GM10266 (cell line): ENCODE measurements around the gene FCAMR.

Experiments used
- DNase-seq: peaks from one replicate; pipeline ENCODE4 v3.0.0; 2012; ENCODE audit errors: extremely low spot score
- TF ChIP-seq, protein P1 (sequence below): IDR thresholded peaks from 2 replicates; pipeline ENCODE4 v1.5.1; 2012; ENCODE audit warnings: mild to moderate bottlenecking, low read depth; ENCODE audit not compliant: control insufficient read depth, insufficient read depth; ENCODE audit errors: missing control alignments

FCAMR gene

DNA sequence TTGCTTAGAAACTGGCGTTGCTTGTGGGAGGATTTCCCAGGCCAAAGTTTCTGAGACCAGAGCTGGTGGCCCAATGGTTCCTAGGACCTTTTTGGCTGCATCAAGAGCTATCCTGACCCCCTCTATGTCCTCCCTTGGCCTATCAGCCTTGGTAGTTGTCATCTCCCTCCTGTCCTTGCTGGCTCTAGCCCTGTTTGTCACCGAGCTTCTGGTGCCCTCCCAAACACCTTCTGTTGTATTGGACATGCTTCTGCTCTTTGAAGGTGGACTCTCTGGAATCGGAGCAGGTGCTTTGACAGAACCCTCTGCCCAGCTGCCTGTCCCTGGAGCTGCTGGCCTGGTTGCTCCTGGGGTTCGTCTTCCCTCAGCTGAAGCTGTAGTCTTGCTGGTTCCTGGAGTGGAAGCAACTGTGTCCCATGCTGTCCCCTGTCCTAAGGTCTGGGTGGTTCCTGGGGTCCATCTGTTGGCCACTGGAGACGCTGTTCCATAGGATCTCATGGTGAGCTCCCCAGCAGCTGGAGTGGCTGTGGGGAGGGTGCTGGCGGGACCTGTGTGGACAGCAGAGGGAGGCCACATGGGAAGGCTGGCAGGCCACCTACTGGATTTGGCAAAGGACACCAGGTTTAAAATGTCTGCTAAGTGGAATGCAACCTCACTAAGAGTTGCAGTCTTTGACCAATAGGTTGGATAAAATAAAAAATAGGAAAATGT lies 9.4 kb downstream of the FCAMR start:
- DNase-seq: no peak
- TF ChIP-seq, protein P1, sequence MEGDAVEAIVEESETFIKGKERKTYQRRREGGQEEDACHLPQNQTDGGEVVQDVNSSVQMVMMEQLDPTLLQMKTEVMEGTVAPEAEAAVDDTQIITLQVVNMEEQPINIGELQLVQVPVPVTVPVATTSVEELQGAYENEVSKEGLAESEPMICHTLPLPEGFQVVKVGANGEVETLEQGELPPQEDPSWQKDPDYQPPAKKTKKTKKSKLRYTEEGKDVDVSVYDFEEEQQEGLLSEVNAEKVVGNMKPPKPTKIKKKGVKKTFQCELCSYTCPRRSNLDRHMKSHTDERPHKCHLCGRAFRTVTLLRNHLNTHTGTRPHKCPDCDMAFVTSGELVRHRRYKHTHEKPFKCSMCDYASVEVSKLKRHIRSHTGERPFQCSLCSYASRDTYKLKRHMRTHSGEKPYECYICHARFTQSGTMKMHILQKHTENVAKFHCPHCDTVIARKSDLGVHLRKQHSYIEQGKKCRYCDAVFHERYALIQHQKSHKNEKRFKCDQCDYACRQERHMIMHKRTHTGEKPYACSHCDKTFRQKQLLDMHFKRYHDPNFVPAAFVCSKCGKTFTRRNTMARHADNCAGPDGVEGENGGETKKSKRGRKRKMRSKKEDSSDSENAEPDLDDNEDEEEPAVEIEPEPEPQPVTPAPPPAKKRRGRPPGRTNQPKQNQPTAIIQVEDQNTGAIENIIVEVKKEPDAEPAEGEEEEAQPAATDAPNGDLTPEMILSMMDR: no peak

DNA sequence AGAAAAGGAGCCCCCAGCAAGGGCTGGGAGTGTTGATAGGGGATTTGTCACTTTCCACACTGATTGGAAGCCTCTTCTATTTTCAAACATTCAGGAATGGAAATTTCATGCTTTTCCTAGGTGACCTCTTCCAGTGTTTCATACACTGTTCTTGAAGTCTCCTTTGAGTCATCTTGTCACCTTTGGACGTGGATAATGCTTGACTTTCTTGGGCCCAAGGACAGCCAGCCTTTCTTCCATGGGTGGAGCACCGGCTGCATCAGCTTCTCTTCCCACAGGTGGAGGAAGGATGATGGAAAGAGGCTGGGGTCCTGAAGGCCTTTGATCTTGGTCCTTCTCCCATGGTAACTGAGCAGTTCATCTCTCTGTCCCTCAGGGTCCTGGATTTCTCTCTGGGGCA lies 12.1 kb downstream of the FCAMR start:
- no peak for DNase-seq
- TF ChIP-seq, protein P1: no peak

DNA sequence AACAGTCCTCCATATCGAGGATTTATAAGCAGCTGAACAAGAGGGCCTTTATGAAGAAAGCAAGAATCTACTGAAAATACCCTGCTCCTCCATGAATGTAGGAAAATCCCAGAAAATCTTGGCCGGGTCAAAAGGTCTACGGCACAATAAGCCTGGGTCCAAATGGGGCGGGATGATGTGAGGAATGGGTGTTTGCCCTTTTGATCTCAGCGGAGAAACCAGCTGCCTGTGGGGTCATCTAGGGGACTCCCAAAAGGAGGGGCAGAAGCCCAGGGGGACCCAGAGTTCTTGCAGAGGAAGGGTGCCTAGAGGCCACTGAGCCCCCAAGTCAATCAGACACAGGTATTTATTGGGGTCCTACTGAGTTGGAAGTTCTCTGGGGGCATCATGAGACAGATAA lies 12.6 kb downstream of the FCAMR start:
- TF ChIP-seq, protein P1: no peak
- DNase-seq: no peak

DNA sequence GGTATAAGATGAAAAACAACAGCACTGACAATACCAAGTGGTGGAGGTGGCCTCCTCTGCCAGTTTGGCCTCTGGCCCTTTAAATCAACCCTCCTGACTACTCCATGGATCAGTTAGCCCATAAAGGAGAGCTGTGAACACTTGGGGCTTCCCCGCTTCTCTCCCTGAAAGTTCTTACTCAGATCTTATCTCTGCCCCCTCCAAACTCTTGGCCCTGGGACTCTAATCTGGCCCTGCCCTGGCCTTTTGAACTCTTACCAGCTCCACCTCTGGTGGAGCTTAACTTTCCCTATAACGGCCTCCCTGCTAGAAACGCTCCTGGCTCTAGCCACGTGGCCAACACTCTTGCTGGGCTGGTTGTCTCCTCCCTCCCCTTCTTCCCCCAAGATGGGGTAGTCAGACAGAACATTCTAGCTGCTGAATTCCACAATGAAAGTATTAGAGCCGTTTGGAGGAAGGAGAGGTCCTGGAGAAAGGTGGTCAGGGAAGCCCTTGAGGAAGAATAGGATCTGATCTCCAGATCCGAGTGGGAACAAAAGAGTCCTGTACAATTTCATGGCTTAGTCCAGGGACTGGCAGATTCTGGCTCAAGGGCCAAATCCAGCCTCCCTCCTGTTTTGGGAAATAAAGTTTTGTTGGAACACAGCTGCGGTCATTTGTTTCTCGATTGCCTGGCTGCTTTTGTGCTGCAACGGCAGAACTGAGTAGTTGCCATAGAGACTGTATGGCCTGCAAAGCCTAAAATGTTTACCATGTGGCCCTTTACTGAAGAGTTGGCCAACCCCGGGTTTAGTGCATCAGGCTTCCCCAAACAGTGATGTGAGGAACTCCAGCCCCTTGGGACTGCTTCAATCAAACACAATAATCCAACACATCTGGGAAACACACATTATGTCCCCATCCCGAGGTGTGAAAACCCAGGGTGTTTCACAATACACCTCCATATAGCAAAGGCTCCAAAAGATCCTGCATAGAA lies 14.5 kb downstream of the FCAMR start:
- TF ChIP-seq, protein P1: no peak
- peak; percentile 44 for DNase-seq

GRCh38 chr1:206954459-206955342 lies 15.6 kb downstream of the FCAMR start:
- no peak for DNase-seq
- TF ChIP-seq, protein P1: no peak

- no peak for DNase-seq
- TF ChIP-seq, protein P1: no peak
These were observed 16.6 kb downstream of the FCAMR start for GRCh38 chr1:206953626-206954025.
